Right atrium auricular region (tissue), 2 donors: ENCODE data around the gene PARVG. TPM values are rescaled to one million over a fixed set of nuclear protein-coding genes. Genes with fewer than 3 reads are reported as not detected.
A peak's percentile ranks its signal among the peaks of the same experiment; 100 is the strongest.

Experiments used
- DNase-seq: peaks from one replicate; pipeline ENCODE4 v3.0.0-alpha.2; 2019; ENCODE audit warnings: low spot score
- H3K27ac ChIP-seq, 2 donors: fragments of 200-600 bp; sonication (generic); 1 replicate in 1 of 2; 2 replicates in 1 of 2; pipeline ENCODE4 v1.5.1; 2016 to 2019
- H3K27me3 ChIP-seq, 2 donors: fragments of 200-600 bp; sonication (generic); one replicate each; pipeline versions ENCODE4 v1.5.1 to v1.6.0; 2017 to 2019
- H3K36me3 ChIP-seq: fragments of 200-600 bp; sonication (generic); one replicate; pipeline ENCODE4 v1.5.1; 2016
- H3K4me1 ChIP-seq, 2 donors: fragments of 200-600 bp; sonication (generic); one replicate each; pipeline versions ENCODE4 v1.5.1 to v1.6.0; 2017 to 2019
- H3K4me3 ChIP-seq, 2 donors: fragments of 200-600 bp; sonication (generic); 1 replicate in 1 of 2; 2 replicates in 1 of 2; pipeline ENCODE4 v1.5.1; 2017 to 2019; ENCODE audit warnings: mild to moderate bottlenecking in 1 of 2, moderate library complexity in 1 of 2
- H3K9me3 ChIP-seq, 2 donors: fragments of 200-600 bp; sonication (generic); one replicate each; pipeline ENCODE4 v1.5.1; 2019
- total RNA-seq, 2 donors: library from RNA; depleted of rRNA; stranded (reverse); fragments of >200 nt; gene quantifications; one replicate each; pipeline ENCODE4 v1.1.0, GENCODE V29; 2016
- TF ChIP-seq, protein P1 (sequence below), 2 donors: fragments of 200-600 bp; sonication (generic); IDR thresholded peaks; one replicate each; pipeline ENCODE4 v1.5.1; 2019; ENCODE audit warnings: antibody characterized with exemption in 2 of 2

The PARVG gene
- total RNA-seq, 2 donors from 2014 or later, result 2.1 to 7.2 TPM

DNA sequence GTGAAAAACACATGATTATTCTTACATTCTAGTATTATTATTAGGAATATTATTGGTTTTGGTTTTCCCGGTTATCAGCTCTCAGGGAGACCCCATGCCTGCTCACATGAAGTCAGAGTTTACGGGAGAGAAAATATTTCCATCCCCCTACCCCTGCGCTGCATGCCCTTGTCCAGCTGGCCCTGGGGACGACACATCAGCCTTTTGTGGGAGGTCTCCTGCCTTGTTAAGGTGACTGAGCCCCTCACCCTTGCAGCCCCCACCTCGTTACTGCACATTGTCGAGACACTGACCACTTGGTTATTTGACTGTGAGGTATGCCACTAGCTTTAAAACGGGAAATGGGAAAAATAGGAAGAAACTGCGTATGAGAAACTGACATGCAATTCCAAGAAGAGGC lies 63.0 kb downstream of the PARVG start:
- H3K36me3 ChIP-seq, result no peaks in the 10 kb centered on the region
- H3K4me1 ChIP-seq, result no peaks in the 10 kb centered on the region
- TF ChIP-seq, protein P1, sequence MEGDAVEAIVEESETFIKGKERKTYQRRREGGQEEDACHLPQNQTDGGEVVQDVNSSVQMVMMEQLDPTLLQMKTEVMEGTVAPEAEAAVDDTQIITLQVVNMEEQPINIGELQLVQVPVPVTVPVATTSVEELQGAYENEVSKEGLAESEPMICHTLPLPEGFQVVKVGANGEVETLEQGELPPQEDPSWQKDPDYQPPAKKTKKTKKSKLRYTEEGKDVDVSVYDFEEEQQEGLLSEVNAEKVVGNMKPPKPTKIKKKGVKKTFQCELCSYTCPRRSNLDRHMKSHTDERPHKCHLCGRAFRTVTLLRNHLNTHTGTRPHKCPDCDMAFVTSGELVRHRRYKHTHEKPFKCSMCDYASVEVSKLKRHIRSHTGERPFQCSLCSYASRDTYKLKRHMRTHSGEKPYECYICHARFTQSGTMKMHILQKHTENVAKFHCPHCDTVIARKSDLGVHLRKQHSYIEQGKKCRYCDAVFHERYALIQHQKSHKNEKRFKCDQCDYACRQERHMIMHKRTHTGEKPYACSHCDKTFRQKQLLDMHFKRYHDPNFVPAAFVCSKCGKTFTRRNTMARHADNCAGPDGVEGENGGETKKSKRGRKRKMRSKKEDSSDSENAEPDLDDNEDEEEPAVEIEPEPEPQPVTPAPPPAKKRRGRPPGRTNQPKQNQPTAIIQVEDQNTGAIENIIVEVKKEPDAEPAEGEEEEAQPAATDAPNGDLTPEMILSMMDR (IDR thresholded peaks at IDR 0.05), result no peak
- H3K9me3 ChIP-seq, result no peaks in the 10 kb centered on the region
- H3K27ac ChIP-seq, result no peak overlapping the region
- H3K27me3 ChIP-seq, result no peaks in the 10 kb centered on the region
- no peak overlapping the region for H3K4me3 ChIP-seq
- DNase-seq, result peak; percentile 28

DNA sequence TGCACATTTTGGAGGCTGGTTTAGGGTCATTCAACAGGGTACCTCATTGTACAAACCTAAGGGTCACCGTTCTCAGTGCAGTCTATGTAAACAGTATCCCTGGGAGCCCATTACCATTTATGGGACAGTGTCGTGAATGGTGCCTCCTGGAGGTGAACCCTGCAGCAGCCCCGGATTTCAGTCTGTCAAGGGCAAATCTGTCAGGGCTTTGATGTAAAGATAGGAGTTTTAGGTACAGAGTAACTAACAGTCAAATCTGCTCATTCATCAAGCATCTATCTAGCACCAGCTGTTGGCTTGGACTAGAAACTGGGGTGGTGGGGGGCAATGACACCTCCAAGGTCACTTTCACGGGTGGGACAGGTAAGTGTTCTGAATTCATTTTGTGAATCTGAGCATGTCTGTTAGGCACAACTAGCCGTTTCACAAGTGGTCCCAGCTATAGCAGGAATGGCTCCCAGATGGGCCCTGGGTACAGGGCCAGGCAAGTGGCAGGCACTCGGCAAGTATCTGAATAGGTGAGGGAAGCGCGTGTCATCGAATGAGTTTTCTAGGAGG lies 63.6 kb downstream of the PARVG start:
- Histone ChIP-seq H3K36me3 (no peaks in the 10 kb centered on the region), H3K9me3 (peaks cover 0 to 3% of the 10 kb centered on the region in 2 donors), H3K27ac (no peak overlapping the region), H3K4me3 (no peak overlapping the region), H3K27me3 (no peaks in the 10 kb centered on the region), H3K4me1 (no peaks in the 10 kb centered on the region)
- TF ChIP-seq, protein P1 (IDR thresholded peaks at IDR 0.05), result no peak
- peak; percentile 18 for DNase-seq

DNA sequence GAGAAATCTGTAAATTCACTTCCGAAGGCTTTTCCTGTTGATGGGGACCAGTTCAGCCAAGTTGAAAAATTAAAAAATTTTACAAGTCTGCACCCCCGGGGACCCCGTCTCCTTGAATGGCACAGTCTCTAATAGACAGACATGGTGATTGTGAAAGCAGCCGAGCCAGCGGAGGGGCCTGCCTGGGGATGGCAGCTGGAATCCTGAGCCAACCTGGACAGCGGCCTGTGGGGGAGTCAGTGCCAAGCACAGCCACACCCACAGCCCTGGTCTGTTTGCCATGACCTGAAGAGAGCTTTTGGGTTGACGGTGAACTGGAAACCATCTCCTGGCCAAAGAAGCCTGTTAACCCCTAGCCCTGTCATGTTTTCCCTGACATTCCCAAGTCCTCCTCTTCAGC lies 64.7 kb downstream of the PARVG start:
- TF ChIP-seq, protein P1 (IDR thresholded peaks at IDR 0.05), result no peak
- Histone ChIP-seq H3K36me3 (no peaks in the 10 kb centered on the region), H3K4me3 (no peak overlapping the region), H3K4me1 (no peaks in the 10 kb centered on the region), H3K27ac (no peak overlapping the region), H3K27me3 (no peaks in the 10 kb centered on the region), H3K9me3 (peaks cover 0 to 14% of the 10 kb centered on the region in 2 donors)
- peak; percentile 38 for DNase-seq

DNA sequence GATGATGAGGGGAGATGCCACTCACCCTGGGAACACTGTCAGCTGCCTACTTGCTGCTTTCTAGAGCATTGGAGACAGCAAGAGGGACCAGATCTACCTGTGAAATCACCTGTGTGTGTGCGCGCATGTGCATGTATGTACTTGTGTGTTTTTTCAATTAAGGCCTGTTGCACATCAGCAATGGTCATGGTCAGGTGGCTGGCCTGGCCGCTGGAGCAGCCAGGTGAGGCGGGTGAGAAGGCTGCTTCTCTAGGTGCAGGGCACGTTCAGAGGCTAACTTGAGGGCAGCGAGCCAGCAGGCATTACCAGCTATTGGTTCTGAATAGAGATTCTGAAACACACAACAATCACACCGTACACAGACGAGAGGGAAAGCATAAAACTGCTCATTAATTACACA lies 65.1 kb downstream of the PARVG start:
- TF ChIP-seq, protein P1 (IDR thresholded peaks at IDR 0.05), result no peak
- no peaks in the 10 kb centered on the region for H3K36me3 ChIP-seq
- H3K9me3 ChIP-seq, result peaks cover 0 to 17% of the 10 kb centered on the region in 2 donors
- H3K4me1 ChIP-seq, result no peaks in the 10 kb centered on the region
- DNase-seq, result peak; percentile 11
- H3K27me3 ChIP-seq, result no peaks in the 10 kb centered on the region
- no peak overlapping the region for H3K4me3 ChIP-seq
- H3K27ac ChIP-seq, result no peak overlapping the region

DNA sequence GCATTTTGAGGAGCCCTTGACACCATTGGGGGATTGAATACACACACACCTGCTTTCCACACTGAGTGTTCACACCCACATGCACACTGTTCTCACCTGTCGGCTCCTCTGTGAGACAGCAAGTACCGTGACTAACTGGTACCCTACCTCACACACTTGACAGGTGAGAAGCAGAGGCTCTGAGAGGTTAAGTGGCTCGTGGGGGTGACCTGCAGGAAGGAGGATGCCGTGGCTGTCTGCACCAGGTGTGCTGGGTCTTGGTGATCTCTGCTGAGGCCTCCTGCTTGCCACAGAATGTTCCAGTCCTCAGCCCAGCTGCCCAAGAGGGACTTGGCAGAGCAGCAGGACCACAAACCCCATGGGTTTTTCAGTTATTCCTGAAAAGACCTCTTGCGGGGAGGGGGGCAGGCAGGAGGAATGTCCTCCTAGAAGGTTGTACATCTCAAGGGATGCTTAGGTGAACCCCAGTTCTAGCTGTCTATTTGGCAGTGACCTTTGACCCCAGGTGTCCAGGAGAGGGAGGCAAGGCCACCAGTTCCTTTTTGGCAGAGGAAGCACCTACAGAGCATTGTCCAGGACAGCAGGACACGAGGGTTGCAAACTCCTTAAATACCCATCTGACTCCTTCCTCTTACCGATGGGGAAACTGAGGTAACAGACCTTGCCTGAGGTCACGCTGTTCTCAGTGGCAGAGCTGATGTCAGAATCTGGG lies 66.0 kb downstream of the PARVG start:
- Histone ChIP-seq H3K27me3 (no peaks in the 10 kb centered on the region), H3K4me1 (no peaks in the 10 kb centered on the region), H3K36me3 (no peaks in the 10 kb centered on the region), H3K9me3 (peaks cover 0 to 17% of the 10 kb centered on the region in 2 donors), H3K4me3 (no peak overlapping the region), H3K27ac (no peak overlapping the region)
- TF ChIP-seq, protein P1 (IDR thresholded peaks at IDR 0.05), result no peak
- peak; percentile 38 for DNase-seq
